Neutrophil (primary cell): ENCODE results near the gene SEC16B.

Experiments used
- H3K27ac ChIP-seq: fragments of 200-600 bp; sonication (generic); 2 replicates; pipeline ENCODE4 v1.5.1; 2016; ENCODE audit warnings: mild to moderate bottlenecking, moderate library complexity
- H3K27me3 ChIP-seq: fragments of 200-600 bp; sonication (generic); 2 replicates; pipeline ENCODE4 v1.6.0; 2016; ENCODE audit warnings: mild to moderate bottlenecking
- H3K36me3 ChIP-seq: fragments of 200-600 bp; sonication (generic); 2 replicates; pipeline ENCODE4 v1.5.1; 2017
- H3K4me1 ChIP-seq, 2 experiments: fragments of 200-600 bp in 1 of 2; sonication (generic) in 1 of 2; 1 replicate in 1 of 2; 2 replicates in 1 of 2; pipeline versions ENCODE4 v1.5.1 to v1.6.1; 2013 to 2016; ENCODE audit warnings: low read depth in 1 of 2, low read length in 1 of 2, mild to moderate bottlenecking in 1 of 2, moderate library complexity in 1 of 2; ENCODE audit not compliant: control insufficient read depth in 1 of 2, insufficient read depth in 1 of 2
- H3K4me3 ChIP-seq, 2 experiments: fragments of 200-600 bp in 1 of 2; sonication (generic) in 1 of 2; 1 replicate in 1 of 2; 2 replicates in 1 of 2; pipeline ENCODE4 v1.5.1; 2013 to 2016; ENCODE audit warnings: low read depth in 1 of 2, low read length in 1 of 2, mild to moderate bottlenecking in 1 of 2, moderate library complexity in 1 of 2
- H3K9me3 ChIP-seq: fragments of 200-600 bp; sonication (generic); 2 replicates; pipeline ENCODE4 v1.5.1; 2016
- TF ChIP-seq, protein P1 (sequence below): fragments of 200-600 bp; sonication (generic); IDR thresholded peaks from 2 replicates; pipeline ENCODE4 v1.5.1; 2016; ENCODE audit warnings: antibody characterized with exemption

Gene SEC16B

DNA sequence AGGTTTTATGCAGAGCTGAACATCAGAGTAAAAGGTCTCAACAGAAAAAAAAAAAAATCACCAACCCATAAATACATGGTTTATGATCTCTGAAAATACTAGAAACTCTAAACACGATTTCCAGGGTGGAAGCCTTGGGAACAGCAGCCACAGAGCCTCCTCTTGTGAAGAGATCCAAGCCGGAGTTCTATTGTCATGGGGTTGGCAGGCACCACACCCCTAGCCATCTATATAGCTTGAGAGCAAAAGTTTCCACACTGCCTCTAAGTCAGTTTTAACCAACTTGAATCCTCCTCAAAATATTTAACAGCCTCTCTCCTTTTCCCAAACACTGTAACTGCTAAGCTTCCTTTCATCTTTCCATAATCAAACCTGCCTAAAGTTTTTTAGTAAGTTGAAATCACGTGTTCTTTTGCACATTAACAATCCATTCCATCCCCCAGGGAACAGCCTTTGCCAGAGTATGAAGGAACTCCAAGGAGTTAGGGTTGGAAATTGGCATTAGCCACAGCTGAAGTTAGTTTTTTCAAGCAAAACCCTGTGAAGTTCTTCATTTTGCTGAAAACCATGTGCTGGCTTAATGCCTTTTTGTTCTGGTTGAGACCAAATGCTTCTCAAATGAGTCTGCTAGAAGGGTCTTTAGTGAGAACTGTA is 13.8 kb upstream of the SEC16B start:
- Histone ChIP-seq H3K9me3 (no peaks in the 10 kb centered on the region), H3K4me3 (no peak overlapping the region), H3K27me3 (no peaks in the 10 kb centered on the region), H3K36me3 (no peaks in the 10 kb centered on the region), H3K4me1 (no peaks in the 10 kb centered on the region), H3K27ac (no peak overlapping the region)
- TF ChIP-seq, protein P1, sequence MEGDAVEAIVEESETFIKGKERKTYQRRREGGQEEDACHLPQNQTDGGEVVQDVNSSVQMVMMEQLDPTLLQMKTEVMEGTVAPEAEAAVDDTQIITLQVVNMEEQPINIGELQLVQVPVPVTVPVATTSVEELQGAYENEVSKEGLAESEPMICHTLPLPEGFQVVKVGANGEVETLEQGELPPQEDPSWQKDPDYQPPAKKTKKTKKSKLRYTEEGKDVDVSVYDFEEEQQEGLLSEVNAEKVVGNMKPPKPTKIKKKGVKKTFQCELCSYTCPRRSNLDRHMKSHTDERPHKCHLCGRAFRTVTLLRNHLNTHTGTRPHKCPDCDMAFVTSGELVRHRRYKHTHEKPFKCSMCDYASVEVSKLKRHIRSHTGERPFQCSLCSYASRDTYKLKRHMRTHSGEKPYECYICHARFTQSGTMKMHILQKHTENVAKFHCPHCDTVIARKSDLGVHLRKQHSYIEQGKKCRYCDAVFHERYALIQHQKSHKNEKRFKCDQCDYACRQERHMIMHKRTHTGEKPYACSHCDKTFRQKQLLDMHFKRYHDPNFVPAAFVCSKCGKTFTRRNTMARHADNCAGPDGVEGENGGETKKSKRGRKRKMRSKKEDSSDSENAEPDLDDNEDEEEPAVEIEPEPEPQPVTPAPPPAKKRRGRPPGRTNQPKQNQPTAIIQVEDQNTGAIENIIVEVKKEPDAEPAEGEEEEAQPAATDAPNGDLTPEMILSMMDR, result no peak

DNA sequence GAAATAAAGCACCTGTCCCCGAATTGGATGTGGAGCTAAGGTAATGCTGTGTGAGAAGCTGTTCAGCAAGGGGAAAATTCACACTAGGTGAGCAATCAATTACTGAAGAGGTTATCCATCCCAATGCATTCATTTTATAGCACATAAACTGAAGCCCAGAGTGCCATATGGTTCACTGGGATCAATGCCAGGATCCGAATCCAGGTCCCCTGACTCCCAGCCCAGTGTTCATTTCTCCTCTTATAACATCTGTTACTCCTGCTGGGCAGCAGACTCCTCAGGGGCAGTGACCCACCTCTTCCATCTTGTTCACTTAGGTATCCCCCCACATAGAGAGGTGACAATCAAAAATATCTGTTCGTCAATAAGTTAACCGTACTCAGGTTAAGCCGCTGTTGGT is 13.2 kb upstream of the SEC16B start:
- Histone ChIP-seq H3K9me3 (no peaks in the 10 kb centered on the region), H3K4me3 (no peak overlapping the region), H3K27me3 (no peaks in the 10 kb centered on the region), H3K4me1 (no peaks in the 10 kb centered on the region), H3K27ac (no peak overlapping the region), H3K36me3 (no peaks in the 10 kb centered on the region)
- TF ChIP-seq, protein P1, result no peak

DNA sequence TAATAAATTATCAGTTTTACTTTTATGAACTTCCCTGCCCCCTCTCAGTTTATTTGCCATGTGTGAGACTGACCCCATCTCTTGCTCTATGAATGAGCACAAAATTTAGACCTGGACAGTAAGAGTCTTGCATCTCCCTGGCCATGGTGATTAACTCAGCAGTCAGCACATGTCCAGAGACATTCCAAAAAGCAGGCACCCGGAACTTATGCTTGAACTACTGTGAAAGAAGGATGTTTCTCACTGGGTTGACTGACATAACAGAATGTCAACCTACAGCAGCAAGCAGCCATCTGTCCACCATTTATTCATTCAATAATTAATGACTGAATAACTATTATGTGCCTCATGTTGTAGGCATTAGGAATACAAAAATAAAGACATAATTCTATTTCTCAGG is 11.3 kb upstream of the SEC16B start:
- H3K27ac ChIP-seq, result no peak overlapping the region
- no peaks in the 10 kb centered on the region for H3K9me3 ChIP-seq
- no peaks in the 10 kb centered on the region for H3K27me3 ChIP-seq
- H3K4me3 ChIP-seq, result no peak overlapping the region
- TF ChIP-seq, protein P1, result no peak
- H3K4me1 ChIP-seq, result no peaks in the 10 kb centered on the region
- H3K36me3 ChIP-seq, result no peaks in the 10 kb centered on the region

DNA sequence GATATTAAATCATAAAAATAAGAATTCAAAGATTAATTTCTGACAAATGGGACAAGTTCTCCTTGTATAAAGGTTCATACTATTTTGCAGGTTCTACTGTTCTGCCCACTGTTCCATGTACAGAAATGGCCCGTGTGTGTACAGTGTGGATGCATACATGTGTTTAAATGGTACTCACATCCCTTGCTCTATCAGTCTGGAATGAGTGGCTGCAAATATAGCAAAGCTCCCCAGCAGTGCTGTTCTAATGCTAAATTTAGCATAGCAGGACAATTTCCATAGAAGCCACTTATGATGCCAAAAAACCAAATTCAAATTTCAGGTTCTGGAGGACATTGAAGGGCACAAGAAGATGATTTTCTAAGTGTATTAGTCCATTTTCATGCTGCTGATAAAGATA is 9.4 kb upstream of the SEC16B start:
- TF ChIP-seq, protein P1, result no peak

DNA sequence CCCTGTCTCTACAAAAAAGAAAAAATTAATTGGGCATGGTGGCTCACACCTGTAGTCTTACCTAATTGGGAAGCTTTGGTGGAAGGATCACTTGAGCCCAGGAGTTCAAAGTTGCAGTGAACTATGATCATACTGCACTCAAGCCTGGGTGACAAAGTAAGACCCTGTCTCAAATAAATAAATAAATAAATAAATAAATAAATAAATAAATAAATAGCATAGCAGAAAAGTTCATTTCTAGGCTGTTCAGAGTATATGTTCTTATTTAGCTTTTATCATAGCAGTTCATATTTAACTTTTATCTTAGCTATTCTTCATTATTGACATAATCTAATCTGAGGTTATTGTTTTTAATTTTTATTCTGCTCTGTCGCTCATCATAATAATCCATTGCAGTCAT is 8.7 kb upstream of the SEC16B start:
- Histone ChIP-seq H3K4me3 (no peak overlapping the region), H3K9me3 (no peaks in the 10 kb centered on the region), H3K27ac (no peak overlapping the region), H3K36me3 (no peaks in the 10 kb centered on the region), H3K4me1 (no peaks in the 10 kb centered on the region), H3K27me3 (no peaks in the 10 kb centered on the region)
- TF ChIP-seq, protein P1, result no peak

More for the DNA sequence above, 9.4 kb upstream of the SEC16B start:
- no peaks in the 10 kb centered on the region for H3K4me1 ChIP-seq
- no peak overlapping the region for H3K4me3 ChIP-seq
- H3K27ac ChIP-seq, result no peak overlapping the region
- no peaks in the 10 kb centered on the region for H3K9me3 ChIP-seq
- no peaks in the 10 kb centered on the region for H3K36me3 ChIP-seq
- H3K27me3 ChIP-seq, result no peaks in the 10 kb centered on the region
